GM18870 (cell line): Measurements from ENCODE around the gene TUBB1.

Experiments
- ATAC-seq: cut with Tn5 transposase; IDR thresholded peaks from one replicate; pipeline ENCODE4 v1.9.1; 2021; ENCODE audit warnings: moderate library complexity; ENCODE audit not compliant: unreplicated experiment

TUBB1 gene

GRCh38 chr20:59018817-59019216 is 412 bp upstream of the TUBB1 start:
- no peak for ATAC-seq

- ATAC-seq, result no peak
Measured at GRCh38 chr20:59020938-59021551, 1.8 kb downstream of the TUBB1 start.

- no peak for ATAC-seq
Measured at GRCh38 chr20:59022754-59023153, 3.5 kb downstream of the TUBB1 start.

- no peak for ATAC-seq
Measured at GRCh38 chr20:59023616-59024015, 4.4 kb downstream of the TUBB1 start.

- ATAC-seq, result no peak
Measured at GRCh38 chr20:59024111-59024530, 4.9 kb downstream of the TUBB1 start.

- ATAC-seq, result no peak
Measured at GRCh38 chr20:59025086-59025485, 5.9 kb downstream of the TUBB1 start.

- no peak for ATAC-seq
Measured at GRCh38 chr20:59025511-59025910, 6.3 kb downstream of the TUBB1 start.

- ATAC-seq, result no peak
Measured at GRCh38 chr20:59026904-59027740, 7.9 kb downstream of the TUBB1 start.

GRCh38 chr20:59027741-59028320 is 8.6 kb downstream of the TUBB1 start:
- ATAC-seq, result no peak

GRCh38 chr20:59028812-59029211 is 9.6 kb downstream of the TUBB1 start:
- no peak for ATAC-seq

- no peak for ATAC-seq
Measured at GRCh38 chr20:59030911-59031563, 11.8 kb downstream of the TUBB1 start.

GRCh38 chr20:59031564-59032022 is 12.4 kb downstream of the TUBB1 start:
- no peak for ATAC-seq

- ATAC-seq, result peak; percentile 74
Measured at GRCh38 chr20:59032023-59032712, 12.9 kb downstream of the TUBB1 start, which contains the start of gene ATP5F1E. TSS of gene ATP5F1E (minus strand) at chr20:59032335. CDS start at chr20:59032251, 84 bp downstream.

- peak; percentile 41 for ATAC-seq
Measured at GRCh38 chr20:59032713-59033059, 13.5 kb downstream of the TUBB1 start.

- ATAC-seq, result no peak
Measured at GRCh38 chr20:59033093-59033492, 13.9 kb downstream of the TUBB1 start.

- ATAC-seq, result no peak
Measured at GRCh38 chr20:59033616-59034165, 14.5 kb downstream of the TUBB1 start.

- ATAC-seq, result no peak
Measured at GRCh38 chr20:59035381-59035780, 16.2 kb downstream of the TUBB1 start.

- ATAC-seq, result no peak
Measured at GRCh38 chr20:59037386-59037785, 18.2 kb downstream of the TUBB1 start.

GRCh38 chr20:59039233-59039632 is 20.0 kb downstream of the TUBB1 start:
- ATAC-seq, result no peak

- ATAC-seq, result no peak
Measured at GRCh38 chr20:59040667-59041066, 21.4 kb downstream of the TUBB1 start.
